Activated CD4-positive, alpha-beta T cell treated with anti-CD3 and anti-CD28 coated beads for 36 hours (primary cell): ENCODE data around the gene TCF3. TPM values are rescaled to one million over a fixed set of nuclear protein-coding genes. Genes with fewer than 3 reads are reported as not detected.
A peak's percentile ranks its signal among the peaks of the same experiment; 100 is the strongest.

Experiments
- ATAC-seq: fragments of 200-7000 bp; cut with Tn5 transposase; one replicate; pipeline ENCODE4 v1.10.0; 2021; ENCODE audit warnings: mild to moderate bottlenecking, moderate library complexity
- CTCF ChIA-PET: fragments of 350-600 bp; sonication (Branson Sonifier 250); formaldehyde crosslinking; loops from one replicate; lab custom pipeline; 2021; ENCODE audit warnings: antibody characterized with exemption; lab: Charles Lee
- POLR2A ChIA-PET: fragments of 350-600 bp; sonication (Branson Sonifier 250); formaldehyde crosslinking; loops from one replicate; lab custom pipeline; 2021; ENCODE audit warnings: antibody characterized with exemption, inconsistent platforms; lab: Charles Lee
- DNase-seq: peaks from one replicate; pipeline ENCODE4 v3.0.0-alpha.2; 2020
- H3K27ac Mint-ChIP-seq: one replicate; pipeline ENCODE4 v1.8.0; 2021; ENCODE audit warnings: mixed read lengths
- H3K27me3 Mint-ChIP-seq: one replicate; pipeline ENCODE4 v1.8.0; 2021; ENCODE audit warnings: mixed read lengths
- H3K36me3 Mint-ChIP-seq: one replicate; pipeline ENCODE4 v1.8.0; 2021; ENCODE audit warnings: low read depth, mixed read lengths
- H3K4me1 Mint-ChIP-seq: one replicate; pipeline ENCODE4 v1.8.0; 2021; ENCODE audit warnings: mixed read lengths
- H3K4me3 Mint-ChIP-seq: one replicate; pipeline ENCODE4 v1.8.0; 2021; ENCODE audit warnings: mild to moderate bottlenecking, moderate library complexity, mixed read lengths
- H3K9me3 Mint-ChIP-seq: one replicate; pipeline ENCODE4 v1.8.0; 2021; ENCODE audit warnings: low read depth, mixed read lengths
- intact Hi-C, 2 experiments: fragments of 100-400 bp; cut with DNase I in 1 of 2; cut with micrococcal nuclease in 1 of 2; formaldehyde crosslinking; loops; one replicate each; pipeline versions ENCODE4 v1.14.2 to v1.15.1; 2022 to 2024; cut with DNase I, micrococcal nuclease
- total RNA-seq, 2 experiments: library from RNA; stranded (reverse); gene quantifications; one replicate each; pipeline ENCODE4 v1.2.3, GENCODE V29; 2021

The TCF3 gene
- total RNA-seq, 2 experiments from 2014 or later = 115 to 133 TPM

DNA sequence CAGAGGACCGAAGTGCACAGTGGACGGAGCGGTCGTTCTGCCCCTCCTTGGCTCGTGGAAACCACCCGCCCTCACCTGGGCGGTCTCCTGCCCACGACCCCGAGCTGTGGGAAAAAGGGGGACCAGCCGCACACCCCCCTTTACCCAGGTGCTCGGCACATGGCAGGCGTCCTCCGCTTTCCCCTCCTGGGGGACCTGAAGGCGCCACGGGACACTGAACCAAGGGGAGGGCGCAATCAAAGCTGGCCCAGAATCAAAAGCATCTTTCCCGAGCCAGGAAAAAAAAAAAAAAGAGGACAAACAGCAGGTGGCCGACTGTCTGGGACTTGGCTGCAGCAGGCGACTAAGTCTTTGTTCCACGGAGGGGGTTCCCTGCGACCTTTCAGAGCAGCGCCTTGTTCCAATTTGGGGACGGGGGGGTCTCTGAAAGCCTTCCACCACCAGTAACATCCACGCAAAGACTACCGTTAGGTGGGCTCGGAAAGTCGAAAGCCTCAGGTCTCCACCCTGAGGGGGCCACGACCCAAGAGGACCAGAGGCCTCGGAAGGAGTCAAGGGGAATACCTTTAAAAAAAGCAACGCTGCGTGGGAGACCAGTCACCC lies 60.9 kb downstream of the TCF3 start:
- intact Hi-C loops = loop anchor here (1.0 to 5.0 kb wide), 14 partner anchors 14 to 645 kb away; partner anchors contain the start of genes TCF3 (in 2 of the 2), UQCR11 (in 2 of the 2), ATP8B3 (in 1 of the 2) and C19orf25 (in 1 of the 2)
- ChIA-PET CTCF (interaction anchor here (1.2 to 1.4 kb wide), 2 partner anchors 9 to 45 kb away, joined by 3 to 7 read pairs; no protein-coding TSS in a partner anchor), POLR2A (interaction anchor here (0.6 to 1.6 kb wide), 4 partner anchors 17 to 90 kb away, joined by 3 to 7 read pairs (median 4); no protein-coding TSS in a partner anchor)
- Mint-ChIP-seq H3K4me1 (peaks cover 22% of the 10 kb centered on the region), H3K27ac (peak overlapping the region; percentile 93), H3K36me3 (peaks cover 29% of the 10 kb centered on the region), H3K27me3 (no peaks in the 10 kb centered on the region), H3K4me3 (peak overlapping the region; percentile 94), H3K9me3 (no peaks in the 10 kb centered on the region)
- no peak for ATAC-seq
- no peak for DNase-seq

DNA sequence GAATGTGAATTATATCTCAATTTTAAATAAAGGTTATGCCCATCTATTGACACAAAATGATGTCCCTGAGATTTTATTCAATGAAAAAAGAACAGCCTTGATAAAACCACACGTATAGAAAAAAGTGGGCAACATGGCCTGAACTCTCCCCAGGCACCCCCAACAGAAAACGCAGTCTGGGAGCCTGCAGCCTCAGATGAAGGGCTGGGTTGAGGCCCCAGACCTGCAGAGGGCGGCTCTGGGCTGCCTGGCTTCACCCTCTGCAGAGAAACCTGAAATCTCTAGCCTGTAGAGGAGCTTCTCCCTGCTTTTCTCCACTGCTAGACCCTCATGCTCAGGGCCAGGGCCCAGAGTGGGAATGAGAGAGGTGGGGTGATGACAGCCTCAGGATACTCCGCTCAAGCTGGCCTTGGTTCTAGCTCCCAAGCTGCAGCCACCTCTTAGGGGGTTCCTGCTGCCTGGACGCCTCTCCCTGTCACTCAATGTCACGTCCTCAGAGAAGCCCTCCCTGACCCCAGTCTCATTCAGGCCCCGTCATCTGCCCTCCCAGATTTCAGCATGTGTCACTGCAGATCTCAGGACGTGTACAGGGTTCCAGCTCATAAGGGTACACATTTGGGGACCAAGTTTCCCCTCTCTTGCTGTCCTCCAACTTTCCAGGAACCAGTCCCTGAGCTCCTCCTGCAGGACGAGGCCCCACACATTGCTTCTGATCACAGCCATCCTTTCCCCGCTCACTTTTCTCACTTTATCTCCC lies 61.6 kb downstream of the TCF3 start:
- Mint-ChIP-seq H3K27ac (peak overlapping the region; percentile 93), H3K4me3 (peak overlapping the region; percentile 94), H3K27me3 (no peaks in the 10 kb centered on the region), H3K4me1 (peaks cover 22% of the 10 kb centered on the region), H3K36me3 (peaks cover 30% of the 10 kb centered on the region), H3K9me3 (no peaks in the 10 kb centered on the region)
- ATAC-seq (peak; percentile 35), DNase-seq (peak; percentile 65)
- intact Hi-C loops = loop anchor here (5.0 kb wide), 2 partner anchors 61 to 271 kb away; partner anchors contain the start of genes KLF16 (in 1 of the 2) and TCF3 (in 1 of the 2)
- ChIA-PET POLR2A (interaction anchor here (0.6 to 1.6 kb wide), 4 partner anchors 16 to 91 kb away, joined by 3 to 7 read pairs (median 4); no protein-coding TSS in a partner anchor), CTCF (interaction anchor here (0.5 to 1.4 kb wide), 6 partner anchors 9 to 1060 kb away, joined by 3 to 7 read pairs (median 4); no protein-coding TSS in a partner anchor)

DNA sequence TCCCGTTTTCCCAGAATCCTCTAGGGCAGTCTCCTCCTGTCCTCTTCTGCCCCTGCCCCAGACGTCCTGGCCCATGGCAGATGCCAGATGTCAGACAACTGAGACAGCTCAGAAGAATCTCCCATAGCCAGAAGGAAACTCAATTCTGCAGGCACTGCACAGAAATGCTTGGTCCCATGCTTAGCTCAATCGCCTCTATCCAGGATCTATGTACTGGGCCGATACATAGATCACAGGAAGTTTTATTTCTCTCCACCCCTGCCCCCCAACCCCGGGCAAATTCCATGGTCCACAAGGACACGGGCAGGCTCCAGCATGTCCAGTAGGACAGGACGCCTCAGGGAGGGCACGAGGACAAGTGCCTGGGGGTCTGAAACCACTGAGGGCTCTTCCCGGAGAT lies 64.5 kb downstream of the TCF3 start:
- intact Hi-C loops = no loop called here
- no peak for ATAC-seq
- CTCF ChIA-PET = no interaction called here
- Mint-ChIP-seq H3K27me3 (no peaks in the 10 kb centered on the region), H3K27ac (peak overlapping the region; percentile 19), H3K9me3 (no peaks in the 10 kb centered on the region), H3K4me1 (peaks cover 18% of the 10 kb centered on the region), H3K36me3 (peaks cover 43% of the 10 kb centered on the region), H3K4me3 (no peak overlapping the region)
- POLR2A ChIA-PET = no interaction called here
- DNase-seq = no peak

DNA sequence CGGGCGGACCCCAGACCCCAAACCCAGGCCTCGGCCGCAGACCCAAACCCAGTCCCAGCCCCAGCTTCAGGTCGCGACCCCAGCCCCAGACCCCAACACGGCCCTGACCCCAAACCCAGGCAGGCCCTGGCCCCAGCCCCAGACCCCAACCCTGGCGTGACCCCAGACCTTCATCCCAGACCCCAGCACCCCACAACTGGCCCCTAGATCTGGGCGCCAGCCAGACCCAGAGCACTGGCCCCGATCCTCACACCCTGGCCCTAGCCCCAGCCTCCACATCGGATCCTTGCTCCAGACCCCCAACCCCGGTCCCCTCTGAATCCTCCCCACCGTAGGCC lies 67.2 kb downstream of the TCF3 start:
- ChIA-PET CTCF (no interaction called here), POLR2A (no interaction called here)
- Mint-ChIP-seq H3K4me3 (no peak overlapping the region), H3K27me3 (no peaks in the 10 kb centered on the region), H3K36me3 (peaks cover 38% of the 10 kb centered on the region), H3K4me1 (peaks cover 7% of the 10 kb centered on the region), H3K9me3 (no peaks in the 10 kb centered on the region), H3K27ac (no peak overlapping the region)
- DNase-seq = no peak
- intact Hi-C loops = no loop called here
- no peak for ATAC-seq

DNA sequence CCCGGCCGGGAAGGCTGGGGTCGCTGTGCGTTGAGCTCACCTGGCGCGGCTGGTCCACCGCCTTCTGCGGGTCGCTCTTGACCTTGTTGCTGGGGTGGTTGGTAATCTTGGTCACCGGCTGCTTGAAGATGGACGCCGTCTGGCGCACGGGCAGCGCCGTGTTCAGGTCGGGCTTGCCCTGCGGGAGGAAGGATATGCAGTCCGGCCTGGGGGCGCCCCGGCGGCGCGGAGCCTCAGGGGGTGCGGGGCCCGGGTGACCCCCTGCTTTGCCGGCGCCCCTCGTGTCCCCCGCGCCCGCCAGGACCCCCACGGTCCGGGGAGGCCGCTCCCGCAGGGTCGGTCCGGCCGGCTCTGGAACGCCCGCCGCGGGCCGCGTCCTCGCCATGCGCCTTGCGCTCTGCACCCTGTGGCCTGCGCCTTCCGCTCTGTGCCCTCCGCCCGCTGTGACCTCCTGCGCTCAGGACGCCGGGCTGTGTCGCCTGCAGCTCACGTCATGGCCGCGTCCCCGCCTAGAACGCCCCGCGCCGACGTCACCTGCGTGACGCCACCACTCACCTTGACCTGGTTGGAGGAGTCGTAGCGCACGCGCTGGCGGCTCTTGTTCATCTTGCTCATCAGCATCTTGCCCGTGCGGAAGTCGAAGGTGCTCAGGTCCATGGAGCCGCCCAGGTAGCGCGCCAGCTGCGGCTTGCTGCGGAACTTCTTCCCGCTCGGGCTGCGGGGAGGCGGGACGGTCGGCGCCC lies 67.7 kb downstream of the TCF3 start:
- Mint-ChIP-seq H3K4me1 (peaks cover 4% of the 10 kb centered on the region), H3K27me3 (no peaks in the 10 kb centered on the region), H3K27ac (no peak overlapping the region), H3K9me3 (no peaks in the 10 kb centered on the region), H3K36me3 (peaks cover 37% of the 10 kb centered on the region), H3K4me3 (no peak overlapping the region)
- DNase-seq (no peak), ATAC-seq (no peak)
- POLR2A ChIA-PET = interaction anchor here (0.6 kb wide), 1 partner anchor 62 kb away, joined by 3 read pairs; no protein-coding TSS in a partner anchor
- intact Hi-C loops = no loop called here
- CTCF ChIA-PET = no interaction called here

DNA sequence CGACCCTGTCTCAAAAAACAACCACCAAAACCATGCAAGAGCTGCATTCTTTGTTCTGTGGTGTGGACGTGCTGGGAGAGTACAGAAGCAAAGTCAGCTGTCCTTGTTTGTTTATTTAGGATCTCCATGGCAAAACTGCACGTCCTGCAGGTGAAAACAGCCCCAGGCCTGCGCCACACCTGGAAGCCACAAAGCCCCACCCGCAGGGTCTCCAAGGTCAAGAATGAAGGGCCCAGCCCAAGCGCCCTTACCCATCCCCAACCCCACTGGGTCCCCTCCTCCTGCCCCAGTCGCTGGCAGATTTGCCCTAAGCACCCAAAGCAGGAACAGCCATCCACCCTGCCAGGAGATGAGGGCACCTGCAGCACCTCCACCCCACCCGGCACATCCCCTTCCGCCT lies 70.2 kb downstream of the TCF3 start:
- peaks cover under 1% of the 10 kb centered on the region for H3K4me1 Mint-ChIP-seq
- ATAC-seq = no peak
- DNase-seq = no peak
- no peaks in the 10 kb centered on the region for H3K27me3 Mint-ChIP-seq
- no peaks in the 10 kb centered on the region for H3K9me3 Mint-ChIP-seq
- ChIA-PET CTCF (interaction anchor here (1.4 kb wide), 1 partner anchor 8 kb away, joined by 3 read pairs; no protein-coding TSS in a partner anchor), POLR2A (no interaction called here)
- H3K27ac Mint-ChIP-seq = no peak overlapping the region
- intact Hi-C loops = no loop called here
- no peak overlapping the region for H3K4me3 Mint-ChIP-seq
- H3K36me3 Mint-ChIP-seq = peaks cover 32% of the 10 kb centered on the region

DNA sequence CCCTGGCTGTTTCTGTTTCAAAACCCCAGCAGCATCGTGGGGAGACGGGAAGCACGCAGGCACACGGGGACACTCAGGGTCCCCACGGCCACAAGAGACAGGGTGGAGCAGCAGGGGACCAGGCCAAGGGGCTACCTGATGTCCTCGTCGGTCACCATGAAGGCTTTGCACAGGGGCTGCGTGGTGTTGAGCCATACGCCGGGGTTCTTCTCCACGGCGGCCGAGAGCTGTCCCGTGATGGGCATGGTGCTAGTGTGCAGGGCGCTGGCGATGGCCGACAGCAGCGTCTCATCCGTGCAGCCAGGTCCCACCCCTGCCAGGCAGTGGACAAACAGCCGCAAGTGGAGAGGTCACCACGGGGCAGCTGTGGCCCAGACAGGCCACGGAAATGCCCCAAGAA lies 71.5 kb downstream of the TCF3 start:
- intact Hi-C loops = no loop called here
- H3K27me3 Mint-ChIP-seq = no peaks in the 10 kb centered on the region
- H3K4me1 Mint-ChIP-seq = no peaks in the 10 kb centered on the region
- ChIA-PET POLR2A (no interaction called here), CTCF (no interaction called here)
- no peaks in the 10 kb centered on the region for H3K9me3 Mint-ChIP-seq
- peaks cover 29% of the 10 kb centered on the region for H3K36me3 Mint-ChIP-seq
- no peak for ATAC-seq
- H3K4me3 Mint-ChIP-seq = no peak overlapping the region
- no peak overlapping the region for H3K27ac Mint-ChIP-seq
- no peak for DNase-seq

DNA sequence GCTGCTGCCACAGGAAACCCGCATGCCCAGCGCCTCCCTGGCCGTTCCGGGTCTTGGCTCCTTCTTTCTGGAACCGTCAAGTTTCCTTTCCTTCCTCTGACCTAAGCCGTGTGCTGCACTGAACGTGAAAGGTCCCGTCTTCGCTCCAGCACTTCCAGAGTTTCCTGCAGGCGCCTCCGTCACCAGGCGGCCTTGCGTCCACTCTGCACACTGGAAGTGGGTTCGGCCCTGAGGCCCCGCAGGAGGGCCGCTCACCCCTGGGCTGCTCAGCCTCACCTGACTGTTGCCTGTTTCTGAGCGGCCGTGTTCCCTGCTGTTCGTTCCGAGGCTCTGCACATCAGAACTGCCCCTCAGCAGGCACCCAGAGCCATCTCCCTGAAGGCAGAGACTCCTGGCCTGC lies 72.0 kb downstream of the TCF3 start:
- H3K27ac Mint-ChIP-seq = no peak overlapping the region
- H3K4me1 Mint-ChIP-seq = no peaks in the 10 kb centered on the region

DNA sequence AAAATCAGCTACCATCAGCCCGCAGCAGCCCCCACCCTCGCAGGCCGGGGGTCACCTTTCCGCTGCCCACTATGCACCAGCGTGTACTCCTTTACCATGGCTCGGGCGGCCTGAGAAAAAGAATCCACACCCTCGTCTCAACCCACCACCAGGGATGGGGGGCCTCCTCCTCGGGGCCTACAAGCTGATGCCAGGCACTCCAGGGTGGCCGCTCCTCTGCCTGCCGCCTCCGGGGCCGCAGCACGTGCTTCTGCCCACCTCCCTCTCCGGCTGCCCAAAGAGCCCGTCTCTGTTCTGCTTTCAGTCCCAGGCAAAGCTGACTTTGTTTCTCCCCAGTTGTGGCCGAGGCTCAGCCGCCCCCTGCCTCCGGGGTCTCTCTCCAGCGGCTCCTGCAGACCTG lies 73.2 kb downstream of the TCF3 start:
- H3K27me3 Mint-ChIP-seq = no peaks in the 10 kb centered on the region
- ChIA-PET POLR2A (interaction anchor here (0.7 kb wide), 1 partner anchor 29 kb away, joined by 3 read pairs; no protein-coding TSS in a partner anchor), CTCF (no interaction called here)
- intact Hi-C loops = no loop called here
- H3K4me1 Mint-ChIP-seq = no peaks in the 10 kb centered on the region
- no peak overlapping the region for H3K27ac Mint-ChIP-seq
- DNase-seq = no peak
- no peak overlapping the region for H3K4me3 Mint-ChIP-seq
- no peak for ATAC-seq
- no peaks in the 10 kb centered on the region for H3K9me3 Mint-ChIP-seq
- peaks cover 18% of the 10 kb centered on the region for H3K36me3 Mint-ChIP-seq

More for the DNA sequence above, 72.0 kb downstream of the TCF3 start:
- Mint-ChIP-seq H3K4me3 (no peak overlapping the region), H3K27me3 (no peaks in the 10 kb centered on the region), H3K9me3 (no peaks in the 10 kb centered on the region), H3K36me3 (peaks cover 23% of the 10 kb centered on the region)
- ChIA-PET POLR2A (no interaction called here), CTCF (no interaction called here)
- DNase-seq = no peak
- no peak for ATAC-seq
- intact Hi-C loops = no loop called here

DNA sequence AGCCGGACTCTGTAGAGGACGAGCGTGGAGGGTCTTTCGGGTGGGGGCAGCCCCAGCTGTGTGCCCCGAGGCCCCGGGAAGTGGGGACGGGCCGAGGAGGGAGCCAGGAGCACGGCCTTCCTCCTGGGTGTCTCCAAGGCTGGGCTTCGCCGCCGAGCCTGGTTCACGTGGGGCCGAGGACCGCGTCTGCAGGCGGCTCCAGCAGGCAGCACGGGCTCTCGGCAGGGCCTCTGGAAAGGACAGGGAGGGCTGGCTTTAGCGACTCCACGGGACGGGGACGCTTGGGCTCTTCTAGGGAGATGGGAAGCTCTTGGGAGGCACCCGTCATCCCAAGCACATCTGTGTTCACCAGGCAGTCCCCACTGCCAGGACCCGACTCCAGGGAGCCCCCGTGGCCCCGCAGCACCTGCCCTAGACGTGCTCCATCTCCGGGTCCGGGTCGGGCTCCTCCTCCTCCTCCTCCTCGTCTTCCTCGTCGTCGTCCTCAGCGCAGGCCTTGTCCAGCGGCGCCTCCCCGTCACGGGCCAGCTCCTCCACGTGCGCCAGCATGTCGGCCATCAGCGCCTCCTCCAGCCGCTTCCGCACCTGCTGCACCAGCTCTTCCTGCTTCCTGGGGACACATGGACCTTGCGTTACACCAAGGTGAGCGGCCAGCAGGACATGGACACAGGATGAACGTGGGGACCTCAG lies 74.3 kb downstream of the TCF3 start:
- ATAC-seq (no peak), DNase-seq (no peak)
- Mint-ChIP-seq H3K27ac (no peak overlapping the region), H3K4me1 (no peaks in the 10 kb centered on the region), H3K9me3 (no peaks in the 10 kb centered on the region), H3K36me3 (peaks cover 13% of the 10 kb centered on the region), H3K27me3 (no peaks in the 10 kb centered on the region), H3K4me3 (no peak overlapping the region)
- intact Hi-C loops = no loop called here
- ChIA-PET POLR2A (no interaction called here), CTCF (no interaction called here)
